Fibroblast of villous mesenchyme (primary cell): ENCODE data around the gene RTN4. TPM values are rescaled to one million over a fixed set of nuclear protein-coding genes. Genes with fewer than 3 reads are reported as not detected.

Experiments
- DNase-seq: peaks from one replicate; pipeline ENCODE4 v3.0.0-alpha.2; 2010; ENCODE audit warnings: low read depth
- H3K4me3 ChIP-seq: 2 replicates; pipeline ENCODE4 v1.5.1; 2011; ENCODE audit warnings: low read depth, mild to moderate bottlenecking, low read length
- total RNA-seq: library from RNA; depleted of rRNA; stranded (reverse); fragments of >200 nt; gene quantifications from 2 replicates; pipeline ENCODE4 v1.2.3, GENCODE V29; 2012
- TF ChIP-seq, protein P1 (sequence below): IDR thresholded peaks from 2 replicates; pipeline ENCODE4 v1.5.1; 2012; ENCODE audit warnings: low read depth, mild to moderate bottlenecking, low read length; ENCODE audit not compliant: insufficient read depth

RTN4 gene
- total RNA-seq, 1 donor = 262 TPM

DNA sequence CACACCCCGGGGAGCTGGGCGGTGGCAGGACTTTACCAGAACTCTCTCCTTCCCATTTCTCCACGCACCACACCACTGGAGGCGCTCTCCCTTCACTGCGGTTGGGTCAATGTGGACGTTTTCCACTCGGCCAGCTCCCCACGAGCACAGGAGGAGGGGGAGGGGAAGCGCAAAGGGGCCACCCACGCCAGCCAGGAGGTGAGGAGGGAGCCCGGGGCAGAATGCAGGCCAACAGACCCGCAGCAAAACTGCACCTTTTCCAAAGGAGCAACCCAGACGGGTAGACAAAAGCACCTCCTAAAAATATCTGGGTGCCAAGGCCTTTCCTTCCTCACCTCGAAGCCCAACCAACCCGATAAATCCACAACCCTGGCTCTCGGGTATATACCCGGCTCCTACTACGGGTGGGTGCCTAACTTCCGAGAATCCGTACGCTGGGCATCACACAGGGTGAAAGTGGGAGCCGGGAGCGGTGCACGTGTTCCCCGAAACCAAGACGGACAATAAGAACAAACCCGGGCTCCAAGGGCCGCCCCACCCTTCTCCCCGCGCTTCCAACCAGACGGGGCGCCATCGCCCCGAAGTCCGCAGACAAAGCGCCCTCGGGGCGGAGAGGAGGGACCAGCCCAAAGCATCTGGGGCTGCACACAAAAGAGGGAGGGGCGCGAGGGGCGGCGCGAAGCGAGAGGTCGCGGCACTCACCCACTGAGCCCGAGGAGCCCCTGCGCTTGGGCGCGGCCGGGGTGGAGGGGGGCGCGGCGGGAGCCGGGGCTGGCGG is 1.0 kb downstream of the RTN4 start:
- peak; percentile 79 for DNase-seq
- H3K4me3 ChIP-seq = peak overlapping the region; percentile 100

DNA sequence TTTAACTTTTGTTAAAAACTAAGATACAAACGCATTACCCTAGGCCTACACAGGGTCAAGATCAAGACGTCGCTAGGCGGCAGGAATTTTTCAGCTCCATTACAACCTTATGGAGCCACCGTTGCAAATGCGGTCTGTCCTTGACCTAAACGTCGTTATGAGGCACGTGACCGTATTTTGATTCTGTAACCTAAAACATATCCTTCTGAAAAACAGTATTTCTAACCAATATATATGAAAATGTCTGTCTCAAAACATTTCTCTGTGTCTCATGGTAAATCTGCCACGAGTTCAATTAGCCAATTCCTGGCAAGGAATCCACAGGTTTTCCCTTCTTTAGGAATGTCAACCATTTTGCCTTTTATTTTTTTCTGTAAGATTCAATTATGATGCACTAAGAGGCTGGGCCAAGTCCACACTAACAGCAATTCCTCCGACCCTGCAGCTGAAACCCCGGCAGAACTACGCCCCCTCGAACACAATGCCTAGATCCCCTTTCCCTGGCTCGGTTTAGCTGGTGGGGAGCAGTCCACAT is 1.7 kb downstream of the RTN4 start:
- DNase-seq = peak; percentile 54
- TF ChIP-seq, protein P1, sequence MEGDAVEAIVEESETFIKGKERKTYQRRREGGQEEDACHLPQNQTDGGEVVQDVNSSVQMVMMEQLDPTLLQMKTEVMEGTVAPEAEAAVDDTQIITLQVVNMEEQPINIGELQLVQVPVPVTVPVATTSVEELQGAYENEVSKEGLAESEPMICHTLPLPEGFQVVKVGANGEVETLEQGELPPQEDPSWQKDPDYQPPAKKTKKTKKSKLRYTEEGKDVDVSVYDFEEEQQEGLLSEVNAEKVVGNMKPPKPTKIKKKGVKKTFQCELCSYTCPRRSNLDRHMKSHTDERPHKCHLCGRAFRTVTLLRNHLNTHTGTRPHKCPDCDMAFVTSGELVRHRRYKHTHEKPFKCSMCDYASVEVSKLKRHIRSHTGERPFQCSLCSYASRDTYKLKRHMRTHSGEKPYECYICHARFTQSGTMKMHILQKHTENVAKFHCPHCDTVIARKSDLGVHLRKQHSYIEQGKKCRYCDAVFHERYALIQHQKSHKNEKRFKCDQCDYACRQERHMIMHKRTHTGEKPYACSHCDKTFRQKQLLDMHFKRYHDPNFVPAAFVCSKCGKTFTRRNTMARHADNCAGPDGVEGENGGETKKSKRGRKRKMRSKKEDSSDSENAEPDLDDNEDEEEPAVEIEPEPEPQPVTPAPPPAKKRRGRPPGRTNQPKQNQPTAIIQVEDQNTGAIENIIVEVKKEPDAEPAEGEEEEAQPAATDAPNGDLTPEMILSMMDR = peak; percentile 20
- H3K4me3 ChIP-seq = peak overlapping the region; percentile 100

More for the DNA sequence above, 1.0 kb downstream of the RTN4 start:
- TF ChIP-seq, protein P1 = peak; percentile 78

DNA sequence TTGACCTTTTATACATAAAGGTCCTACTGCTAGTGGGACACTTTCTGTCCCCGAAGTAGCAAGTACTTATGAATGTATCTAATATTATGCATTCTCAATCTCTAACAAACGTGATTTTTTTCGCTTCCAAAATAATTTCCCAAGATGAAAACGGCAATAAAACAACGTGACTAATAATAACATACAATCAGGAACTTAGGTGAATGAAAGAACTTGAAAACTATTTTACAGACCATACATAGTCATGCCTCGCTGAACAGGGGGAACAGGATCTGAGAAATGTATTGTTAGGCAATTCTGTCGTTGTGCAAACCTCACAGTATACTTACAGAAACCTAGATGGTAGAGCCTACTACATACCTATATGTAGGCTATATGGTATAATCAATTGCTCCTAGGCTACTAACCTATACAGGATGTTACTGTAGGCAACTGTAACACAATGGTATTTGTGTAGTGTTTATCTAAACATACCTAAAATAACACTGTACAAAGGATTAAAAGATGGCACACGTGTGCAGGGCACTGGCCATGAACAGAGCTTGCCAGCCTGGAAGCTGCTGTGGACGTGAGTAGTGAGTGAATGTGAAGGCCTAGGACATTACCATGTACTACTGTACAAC is 2.5 kb downstream of the RTN4 start:
- peak overlapping the region; percentile 100 for H3K4me3 ChIP-seq
- peak; percentile 50 for DNase-seq
- TF ChIP-seq, protein P1 = no peak

DNA sequence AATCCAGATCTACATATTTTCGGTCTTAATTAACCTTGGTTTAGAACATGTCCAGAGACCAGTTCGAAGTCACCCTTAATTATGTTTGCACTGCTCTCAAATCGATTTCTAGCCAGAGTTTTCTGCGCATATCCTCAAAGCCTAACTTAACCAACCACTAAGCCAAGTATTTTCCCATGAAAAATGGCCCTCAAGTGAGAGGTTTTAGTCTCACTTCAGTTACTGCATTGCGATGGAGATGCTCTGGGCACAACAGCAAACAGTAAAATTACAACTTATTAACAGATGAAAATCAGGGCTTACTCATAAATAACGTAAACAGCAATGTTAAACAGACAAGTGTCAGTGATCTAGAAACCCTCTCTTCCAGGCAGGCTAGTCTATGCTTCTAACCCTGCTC is 4.5 kb downstream of the RTN4 start:
- TF ChIP-seq, protein P1 = no peak
- DNase-seq = no peak
- H3K4me3 ChIP-seq = peak overlapping the region; percentile 100

DNA sequence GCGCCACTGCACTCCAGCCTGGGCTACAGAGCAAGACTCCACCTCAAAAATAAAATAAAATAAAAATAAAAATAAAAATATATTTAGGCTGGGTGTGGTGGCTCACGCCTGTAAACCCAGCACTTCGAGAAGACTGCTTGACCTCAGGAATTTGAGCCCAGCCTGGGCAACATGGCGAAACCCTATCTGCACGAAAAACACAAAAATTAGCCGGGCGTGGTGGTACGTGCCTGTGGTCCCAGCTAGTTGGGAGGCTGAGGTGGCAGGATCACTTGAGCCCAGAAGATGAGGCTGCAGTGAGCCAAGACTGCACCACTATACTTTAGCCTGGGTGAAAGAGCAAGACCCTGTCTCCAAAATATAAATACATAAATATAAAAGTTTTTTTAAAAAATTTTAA is 6.4 kb downstream of the RTN4 start:
- peak overlapping the region; percentile 1 for H3K4me3 ChIP-seq
- TF ChIP-seq, protein P1 = no peak
- DNase-seq = no peak

DNA sequence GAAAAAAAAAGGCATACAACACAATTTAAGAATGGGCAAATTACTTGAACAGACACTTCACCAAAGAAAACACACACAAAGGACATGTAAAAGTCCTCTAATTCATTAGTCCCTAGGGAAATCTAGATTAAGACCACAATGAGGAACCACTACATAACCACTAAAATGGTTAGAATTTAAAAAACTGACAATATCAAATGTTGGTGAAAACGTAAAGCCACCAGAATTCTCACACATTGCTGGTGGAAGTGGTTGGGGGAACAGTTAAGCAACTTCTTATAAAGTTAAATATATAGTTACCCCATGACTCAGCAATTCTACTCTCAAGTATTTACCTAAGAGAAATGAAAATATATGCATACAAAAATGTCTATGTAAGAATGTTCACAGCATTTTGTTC is 11.8 kb downstream of the RTN4 start:
- TF ChIP-seq, protein P1 = no peak
- peak; percentile 34 for DNase-seq
- H3K4me3 ChIP-seq = no peak overlapping the region
